Prostate gland (tissue), 2 donors: ENCODE data around the gene TIAM2. TPM values are rescaled to one million over a fixed set of nuclear protein-coding genes. Genes with fewer than 3 reads are reported as not detected.
A peak's percentile ranks its signal among the peaks of the same experiment; 100 is the strongest.

Experiments
- DNase-seq: peaks from one replicate; pipeline ENCODE4 v3.0.0-alpha.2; 2019; ENCODE audit warnings: low spot score
- H3K27ac ChIP-seq, 2 donors: fragments of 200-600 bp; sonication (generic); 2 replicates each; pipeline ENCODE4 v1.5.1; 2017 to 2019
- H3K27me3 ChIP-seq: fragments of 200-600 bp; sonication (generic); replicated peaks from 2 replicates; pipeline ENCODE4 v1.5.1; 2019; ENCODE audit not compliant: insufficient read depth
- H3K36me3 ChIP-seq, 2 donors: fragments of 200-600 bp; sonication (generic); 1 replicate in 1 of 2; 2 replicates in 1 of 2; pipeline versions ENCODE4 v1.5.1 to v1.8.1; 2017 to 2019
- H3K4me1 ChIP-seq: fragments of 200-600 bp; sonication (generic); replicated peaks from 2 replicates; pipeline ENCODE4 v1.5.1; 2019
- H3K4me3 ChIP-seq, 2 donors: fragments of 200-600 bp; sonication (generic); 2 replicates each; pipeline ENCODE4 v1.5.1; 2017 to 2019
- H3K9me3 ChIP-seq: fragments of 200-600 bp; sonication (generic); 2 replicates; pipeline ENCODE4 v1.5.1; 2017
- CTCF ChIP-seq, 4 experiments: fragments of 200-600 bp in 2 of 4; fragments of 450-650 bp in 2 of 4; sonication (generic) in 2 of 4; IDR thresholded peaks; 1 replicate in 3 of 4; 2 replicates in 1 of 4; pipeline ENCODE4 v1.5.1; 2016 to 2019; ENCODE audit warnings: antibody characterized with exemption in 4 of 4, mild to moderate bottlenecking in 2 of 4, moderate library complexity in 2 of 4
- POLR2A ChIP-seq: fragments of 450-650 bp; IDR thresholded peaks from one replicate; pipeline ENCODE4 v1.6.1; 2016; ENCODE audit warnings: antibody characterized with exemption, mild to moderate bottlenecking
- POLR2AphosphoS5 ChIP-seq: sonication (generic); formaldehyde crosslinking; IDR thresholded peaks from one replicate; pipeline ENCODE4 v1.6.1; 2017; ENCODE audit warnings: antibody characterized with exemption
- WGBS: methylation state at CpG from one replicate; pipeline ENCODE4 v1.1.5; 2018; 5-methylcytosine and 5-hydroxymethylcytosine counted together
- intact Hi-C: fragments of 100-400 bp; cut with DNase I; formaldehyde crosslinking; loops from one replicate; pipeline ENCODE4 v1.14.2; 2022
- total RNA-seq, 2 donors: library from RNA; depleted of rRNA; stranded (reverse); fragments of >200 nt; gene quantifications; one replicate each; pipeline ENCODE4 v1.1.0, GENCODE V29; 2016

TIAM2 gene
- 10 to 100 TPM; 13.1 to 21.6 TPM for total RNA-seq

DNA sequence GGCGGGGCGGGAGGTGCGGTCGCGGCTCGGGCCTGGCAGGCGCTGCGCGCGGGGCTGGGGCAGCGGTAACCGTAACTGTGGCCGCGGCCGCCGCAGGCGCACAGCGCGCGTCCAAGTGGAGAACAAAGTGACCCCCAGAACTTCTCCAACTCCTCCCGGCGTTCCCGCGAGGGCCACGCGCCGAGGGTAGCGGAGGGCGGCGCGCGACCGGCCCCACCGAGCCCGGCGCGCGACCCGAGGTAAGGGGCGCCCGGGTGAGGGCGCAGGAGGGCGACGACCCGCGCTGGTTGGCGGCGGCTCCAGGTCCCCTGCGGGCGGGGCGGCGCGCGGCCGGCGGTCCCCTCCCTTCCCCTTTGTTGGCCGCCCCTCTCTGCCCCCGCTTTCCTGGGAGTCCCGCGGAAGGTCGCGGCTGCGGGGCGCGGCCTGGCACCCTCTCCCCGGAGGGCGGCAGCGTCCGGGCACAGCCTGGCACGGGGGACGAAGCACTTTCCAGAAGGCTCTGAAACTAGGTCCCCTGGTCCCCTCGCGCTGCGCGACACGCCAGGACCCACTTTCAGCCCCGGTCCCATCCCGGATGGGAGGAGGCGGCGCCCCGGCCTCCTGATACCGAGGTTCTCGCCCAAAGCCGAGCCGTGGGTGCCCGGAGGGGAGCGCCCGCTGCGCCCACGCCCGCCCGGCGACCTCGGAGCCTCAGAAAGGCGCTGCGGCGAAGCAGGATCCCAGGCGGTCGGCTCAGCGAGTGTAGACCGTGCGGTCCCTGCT lies at the start of gene TIAM2:
TIAM2 (plus strand) TSS at position 62 of the 762 bp plus-strand sequence. CDS start 133,909 bp downstream, outside the sequence.
- Histone ChIP-seq H3K36me3 (no peaks in the 10 kb centered on the region), H3K4me3 (peak within 1 kb of the TSS; percentile 46 to 49), H3K4me1 (no peaks in the 10 kb centered on the region), H3K9me3 (no peaks in the 10 kb centered on the region), H3K27ac (peak within 1 kb of the TSS in 1 of 2 donors; percentile 4), H3K27me3 (no peaks in the 10 kb centered on the region)
- DNase-seq = no peak
- intact Hi-C loops = no loop called here
- WGBS = under 1% methylated on average over 77 of the region's 102 CpGs
- no peak for TF ChIP-seq CTCF (IDR thresholded peaks at IDR 0.05)
- no peak for TF ChIP-seq POLR2AphosphoS5

DNA sequence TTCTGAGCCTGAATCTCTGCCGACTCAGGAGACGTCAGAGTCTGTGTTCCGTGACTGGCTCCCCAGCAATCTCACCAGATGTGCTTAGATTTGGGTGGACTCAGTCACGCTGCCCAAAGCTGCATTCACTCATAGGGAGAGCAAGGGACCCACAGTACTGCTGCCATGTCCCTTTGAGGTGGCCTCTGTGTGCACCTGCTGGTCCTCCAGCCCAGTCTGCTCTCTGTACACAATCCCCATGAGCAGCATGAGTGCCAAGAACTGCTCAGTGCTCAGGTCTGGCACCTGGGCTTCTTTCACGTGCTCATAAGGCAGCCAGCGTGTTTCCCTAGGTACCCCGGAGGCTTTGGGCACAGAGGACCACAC lies 44.2 kb upstream of the TIAM2 start:
- no peak for TF ChIP-seq CTCF (IDR thresholded peaks at IDR 0.05)
- no peaks in the 10 kb centered on the region for H3K36me3 ChIP-seq
- no peaks in the 10 kb centered on the region for H3K9me3 ChIP-seq
- intact Hi-C loops = no loop called here
- no peaks in the 10 kb centered on the region for H3K4me1 ChIP-seq
- no peak overlapping the region for H3K27ac ChIP-seq
- no peaks in the 10 kb centered on the region for H3K27me3 ChIP-seq
- DNase-seq = no peak
- 93% methylated on average over 7 of the region's 7 CpGs for WGBS
- H3K4me3 ChIP-seq = no peak overlapping the region

GRCh38 chr6:154951345-154952200 lies 43.5 kb upstream of the TIAM2 start:
- no peak for DNase-seq
- Histone ChIP-seq H3K27me3 (no peaks in the 10 kb centered on the region), H3K36me3 (no peaks in the 10 kb centered on the region), H3K4me1 (no peaks in the 10 kb centered on the region), H3K27ac (no peak overlapping the region), H3K4me3 (no peak overlapping the region), H3K9me3 (no peaks in the 10 kb centered on the region)
- intact Hi-C loops = no loop called here
- TF ChIP-seq CTCF (IDR thresholded peaks at IDR 0.05) (no peak), POLR2A (no peak), POLR2AphosphoS5 (no peak)
- WGBS = 67% methylated on average over 10 of the region's 10 CpGs

DNA sequence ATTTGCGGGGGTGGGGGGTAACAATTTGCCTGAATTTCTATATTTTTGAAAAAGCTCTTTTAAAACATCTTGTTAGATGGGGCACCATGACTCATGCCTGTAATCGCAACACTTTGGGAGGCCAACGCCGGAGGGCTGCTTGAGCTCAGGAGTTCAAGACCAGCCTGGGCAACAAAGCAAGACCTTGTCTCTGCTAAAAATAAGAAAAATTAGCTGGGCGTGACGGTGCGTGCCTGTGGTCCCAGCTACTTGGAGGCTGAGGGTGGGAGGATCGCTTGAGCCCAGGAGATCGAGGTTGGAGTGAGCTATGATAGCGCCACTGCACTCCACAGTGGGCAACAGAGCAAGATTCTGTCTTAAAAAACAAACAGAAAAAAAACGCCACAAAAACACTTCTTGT lies 41.5 kb upstream of the TIAM2 start:
- no peaks in the 10 kb centered on the region for H3K36me3 ChIP-seq
- no peak for DNase-seq
- TF ChIP-seq POLR2AphosphoS5 (no peak), POLR2A (no peak), CTCF (IDR thresholded peaks at IDR 0.05) (no peak)

More for the DNA sequence above, 41.5 kb upstream of the TIAM2 start:
- Histone ChIP-seq H3K27ac (no peak overlapping the region), H3K9me3 (no peaks in the 10 kb centered on the region), H3K27me3 (no peaks in the 10 kb centered on the region), H3K4me1 (no peaks in the 10 kb centered on the region), H3K4me3 (no peak overlapping the region)
- intact Hi-C loops = no loop called here
- WGBS = 96% methylated on average over 11 of the region's 11 CpGs
